Fibroblast of skin of abdomen (primary cell): Measurements from ENCODE around the gene C3. TPM values are rescaled to one million over a fixed set of nuclear protein-coding genes. Genes with fewer than 3 reads are reported as not detected.
"Not testable (repeated sequence)": the region's sequence is repeated elsewhere in the genome, so short reads cannot be mapped to it uniquely, and the experiment has no call there.

Source experiments
- DNase-seq: peaks from one replicate; pipeline ENCODE4 v3.0.0-alpha.2; 2013
- polyA plus RNA-seq, 2 experiments: library from polyadenylated mRNA; unstranded; fragments of 120-200 nt; gene quantifications; one replicate each; pipeline ENCODE4 v1.2.1, GENCODE V29; 2013; ENCODE audit not compliant: insufficient read length in 2 of 2

C3 gene
- polyA plus RNA-seq (2013, experiment 1 of 2; ENCODE audit: insufficient read length): 18.7 TPM
- 16.3 TPM for polyA plus RNA-seq (2013, experiment 2 of 2; ENCODE audit: insufficient read length)

DNA sequence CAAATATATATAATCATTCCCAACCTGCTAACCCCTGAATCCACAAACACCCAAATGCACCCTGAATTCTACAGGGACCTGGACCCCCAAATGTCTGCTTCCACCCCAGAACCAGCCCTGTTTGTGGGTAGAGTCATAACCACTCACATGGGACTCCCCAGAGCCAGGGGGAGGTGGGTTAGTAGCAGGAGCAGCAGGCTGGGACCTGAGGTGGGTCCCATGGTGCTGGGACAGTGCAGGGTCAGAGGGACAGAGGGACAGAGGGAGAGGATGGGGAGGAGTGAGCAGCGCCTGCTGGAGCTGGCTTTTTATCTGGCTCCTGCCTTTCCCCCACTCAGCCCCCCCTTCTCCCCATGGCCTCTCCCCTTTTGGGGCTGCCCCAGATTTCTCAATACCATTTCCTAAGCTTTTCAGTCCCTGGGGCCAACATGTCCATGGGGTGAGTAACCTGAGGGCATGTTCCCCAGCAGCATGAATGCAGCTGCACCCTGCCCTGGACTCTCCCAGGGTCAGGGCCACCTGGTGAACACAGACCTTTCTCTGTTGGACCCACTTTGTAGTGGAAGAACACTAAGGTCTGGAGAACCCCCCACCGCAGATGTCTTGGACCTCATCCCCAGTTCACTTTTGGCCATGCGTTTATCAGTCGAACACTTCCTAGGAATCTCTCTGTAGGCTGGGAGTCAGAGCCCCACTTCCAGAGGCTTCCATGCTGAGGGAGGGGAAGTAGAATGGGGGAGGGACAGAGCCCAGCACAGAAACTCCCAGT lies at the start of gene C3:
Gene C3 (minus strand): TSS at position 282 of the 769 bp plus-strand sequence. CDS start 61 bp downstream, at position 221.
- DNase-seq: peak; percentile 53

DNA sequence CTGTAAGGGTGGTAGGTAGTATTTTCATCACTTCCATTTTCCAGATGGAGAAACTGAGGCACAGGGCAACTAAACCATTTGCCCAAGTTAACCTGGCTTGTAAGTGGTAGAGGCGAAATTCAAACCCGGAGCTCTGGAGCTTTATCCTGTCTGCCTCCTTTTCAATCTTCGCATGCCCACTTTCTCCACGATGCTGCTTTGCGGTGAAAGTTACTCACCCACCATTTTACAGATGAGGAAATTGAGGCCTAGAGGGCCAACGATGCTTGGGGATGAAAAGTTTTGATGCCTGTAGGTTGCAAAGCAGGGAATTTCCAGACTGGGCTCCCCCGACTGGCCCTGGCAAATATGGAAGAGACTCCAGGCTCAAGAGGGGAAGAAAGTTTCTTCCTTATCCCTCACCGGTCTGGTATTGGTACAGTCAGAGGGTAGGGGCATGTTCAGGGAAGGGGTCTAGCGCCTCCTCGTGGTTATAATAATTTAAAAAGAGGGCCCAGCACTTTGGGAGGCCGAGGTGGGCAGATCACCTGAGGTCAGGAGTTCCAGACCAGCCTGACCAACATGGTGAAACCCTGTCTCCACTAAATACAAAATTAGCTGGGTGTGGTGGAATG lies 48.7 kb upstream of the C3 start:
- DNase-seq: peak; percentile 6

DNA sequence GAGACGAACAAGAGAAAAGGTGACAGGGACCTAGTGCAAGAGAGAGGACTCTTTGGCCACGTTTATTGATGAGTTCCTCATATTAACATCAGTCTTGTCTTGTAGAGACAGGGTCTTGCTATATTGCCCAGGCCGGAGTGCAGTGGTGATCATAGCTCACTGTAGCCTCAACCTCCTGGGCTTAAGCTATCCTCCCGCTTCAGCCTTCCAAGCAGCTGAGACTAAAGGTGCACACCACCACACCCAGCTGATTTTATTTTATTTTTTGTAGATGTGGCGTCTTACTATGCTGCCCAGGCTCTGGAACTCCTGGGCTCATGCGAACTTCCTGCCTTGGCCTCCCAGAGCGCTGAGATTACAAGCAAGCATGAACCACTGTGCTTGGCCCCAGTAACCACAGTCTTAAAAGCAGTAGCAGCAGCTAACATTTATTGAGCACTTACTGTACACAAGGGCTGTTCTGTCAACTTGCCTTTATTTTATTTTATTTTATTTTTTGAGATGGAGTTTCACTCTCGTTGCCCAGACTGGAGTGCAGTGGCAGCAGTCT lies 47.9 kb upstream of the C3 start:
- no peak for DNase-seq

DNA sequence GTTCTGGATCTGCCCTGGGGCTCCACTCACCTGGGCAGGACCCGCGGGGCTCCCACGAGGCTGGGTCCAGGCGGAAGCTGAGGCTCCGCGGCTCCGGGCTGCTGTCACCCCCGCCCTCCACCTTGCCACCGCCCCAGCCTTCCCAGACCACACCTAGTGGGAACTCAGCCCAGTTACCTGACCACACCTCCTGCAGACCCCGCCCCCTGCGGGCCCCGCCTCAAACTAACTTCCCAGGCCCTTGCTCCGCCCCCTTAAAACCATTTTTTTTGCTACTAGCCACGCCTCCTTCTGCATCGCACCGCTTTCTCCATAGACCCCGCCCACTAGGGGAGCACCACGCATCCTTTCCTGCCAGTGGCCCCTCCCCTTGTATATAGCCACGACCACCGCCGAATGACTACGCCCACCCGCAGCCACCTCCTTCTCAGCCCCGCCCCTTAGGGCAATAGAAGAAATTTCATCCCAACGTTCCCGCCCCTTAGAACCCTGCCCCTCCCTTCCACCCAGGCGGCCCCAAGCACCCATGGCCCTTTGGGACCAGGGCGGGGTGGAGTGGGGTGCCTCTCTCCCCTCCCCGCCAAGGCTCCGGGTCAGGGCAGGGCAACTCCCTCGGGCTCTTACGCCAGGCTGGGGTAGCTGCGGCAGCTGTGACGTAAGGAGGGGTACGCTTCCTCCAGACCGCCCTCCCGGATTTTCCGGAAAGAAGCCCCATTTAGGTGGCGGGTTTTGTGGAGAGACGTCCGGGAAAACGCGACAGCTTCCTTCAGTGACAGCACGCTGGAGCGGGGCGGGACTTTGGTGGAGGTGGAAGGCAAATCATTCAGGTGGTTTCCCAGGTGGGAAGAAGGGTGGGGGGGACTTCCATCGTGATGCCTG lies 47.1 kb upstream of the C3 start, which contains the start of gene SH2D3A:
Gene SH2D3A (minus strand): TSS at position 79 of the 879 bp plus-strand sequence. CDS start 3,687 bp downstream, outside the sequence.
- peak; percentile 12 for DNase-seq

DNA sequence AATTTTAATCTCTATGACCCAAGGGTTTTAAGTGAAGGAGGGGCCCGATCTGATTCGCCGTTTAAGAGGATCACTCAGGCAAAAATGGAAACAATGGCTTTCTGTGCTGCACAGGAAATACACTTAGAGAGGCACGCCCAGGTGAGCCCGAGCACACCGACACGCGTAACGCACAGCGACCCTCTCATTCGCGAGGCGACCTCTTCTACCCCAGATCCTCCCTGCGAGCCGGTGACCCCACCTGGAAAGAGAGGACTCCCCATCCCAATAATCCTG lies 46.6 kb upstream of the C3 start:
- DNase-seq: no peak

DNA sequence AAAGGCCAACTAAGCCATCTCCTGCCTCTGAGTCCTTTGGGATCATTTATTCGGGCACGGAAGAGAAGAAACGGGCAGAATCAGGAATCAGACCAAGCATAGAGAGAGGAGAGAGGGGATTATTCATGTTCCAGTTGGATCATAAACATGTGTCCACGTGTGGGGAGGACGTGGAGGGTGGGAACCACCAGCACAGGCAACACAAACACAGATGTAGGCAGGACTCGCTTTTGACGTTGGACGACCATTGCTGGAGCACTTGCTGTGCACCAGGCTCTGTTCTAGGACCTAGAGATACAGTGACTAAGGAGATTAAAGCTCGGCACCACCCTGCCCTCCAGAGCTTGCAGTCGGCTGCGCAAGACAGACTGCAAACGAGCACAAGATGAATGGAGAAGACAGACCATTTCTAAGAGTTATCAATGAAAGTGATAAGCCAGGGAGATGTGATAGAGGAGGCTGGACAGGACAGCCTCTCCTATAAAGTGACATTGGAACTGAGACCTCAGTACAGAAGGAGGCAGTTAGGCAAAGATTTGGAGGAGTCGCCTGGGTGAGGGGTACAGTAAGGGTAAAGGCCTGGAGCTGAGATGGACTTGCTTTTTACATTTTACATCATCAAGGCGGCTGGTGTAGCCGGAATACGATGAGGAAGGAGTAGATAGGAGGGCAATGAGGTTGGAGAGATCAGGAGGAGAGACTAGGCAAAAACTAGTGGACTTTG lies 46.1 kb upstream of the C3 start:
- DNase-seq: no peak

DNA sequence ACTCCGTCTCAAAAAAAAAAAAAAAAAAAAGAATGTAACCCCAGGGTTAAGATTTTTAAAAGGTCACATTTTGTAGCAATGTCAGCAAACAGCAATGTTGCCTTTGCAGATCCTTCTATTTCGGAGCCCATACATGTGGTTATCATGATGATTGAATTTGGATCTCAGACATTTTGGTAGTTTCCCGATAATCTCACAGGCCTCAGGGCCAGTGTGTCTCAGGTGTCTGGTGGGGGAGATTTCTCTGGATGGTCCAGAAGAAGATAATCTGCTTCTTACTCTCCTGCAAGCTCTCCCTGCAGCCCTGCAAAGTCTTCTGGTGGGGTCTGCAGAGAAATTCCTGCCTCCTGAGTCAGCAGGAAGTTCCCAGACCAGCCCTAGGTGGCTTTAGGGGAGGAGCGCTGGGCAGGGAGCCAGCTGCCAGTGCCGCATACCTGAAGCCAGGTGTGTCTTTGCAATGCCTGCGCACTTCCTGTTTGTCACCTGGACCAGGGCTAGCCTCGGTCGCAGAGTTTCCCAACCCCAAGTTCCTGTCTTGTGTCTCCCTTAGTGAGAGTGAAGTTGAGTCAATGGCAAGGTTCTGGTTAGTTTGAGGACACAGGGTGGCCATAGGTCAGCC lies 45.4 kb upstream of the C3 start:
- DNase-seq: no peak

DNA sequence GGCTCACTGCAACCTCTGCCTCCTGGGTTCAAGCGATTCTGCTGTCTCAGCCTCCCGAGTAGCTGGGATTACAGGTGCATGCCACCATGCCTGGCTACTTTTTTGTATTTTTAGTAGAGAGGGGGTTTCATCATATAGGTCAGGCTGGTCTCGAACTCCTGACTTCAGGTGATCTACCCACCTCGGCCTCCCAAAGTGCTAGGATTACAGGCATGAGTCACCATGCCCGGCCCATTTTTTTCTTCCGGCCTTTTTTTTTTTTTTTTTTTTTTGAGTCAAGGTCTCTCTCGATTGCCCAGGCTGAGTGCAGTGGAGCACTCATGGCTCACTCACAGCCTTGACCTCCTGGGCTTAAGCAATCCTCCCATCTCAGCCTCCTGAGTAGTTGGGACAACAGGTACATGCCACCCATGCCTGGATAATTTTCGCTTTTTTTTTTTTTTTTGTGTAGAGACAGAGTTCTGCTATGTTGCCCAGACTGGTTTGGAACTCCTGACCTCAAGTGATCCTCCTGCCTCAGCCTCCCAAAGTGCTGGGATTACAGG lies 41.9 kb upstream of the C3 start:
- DNase-seq: not testable (repeated sequence)

DNA sequence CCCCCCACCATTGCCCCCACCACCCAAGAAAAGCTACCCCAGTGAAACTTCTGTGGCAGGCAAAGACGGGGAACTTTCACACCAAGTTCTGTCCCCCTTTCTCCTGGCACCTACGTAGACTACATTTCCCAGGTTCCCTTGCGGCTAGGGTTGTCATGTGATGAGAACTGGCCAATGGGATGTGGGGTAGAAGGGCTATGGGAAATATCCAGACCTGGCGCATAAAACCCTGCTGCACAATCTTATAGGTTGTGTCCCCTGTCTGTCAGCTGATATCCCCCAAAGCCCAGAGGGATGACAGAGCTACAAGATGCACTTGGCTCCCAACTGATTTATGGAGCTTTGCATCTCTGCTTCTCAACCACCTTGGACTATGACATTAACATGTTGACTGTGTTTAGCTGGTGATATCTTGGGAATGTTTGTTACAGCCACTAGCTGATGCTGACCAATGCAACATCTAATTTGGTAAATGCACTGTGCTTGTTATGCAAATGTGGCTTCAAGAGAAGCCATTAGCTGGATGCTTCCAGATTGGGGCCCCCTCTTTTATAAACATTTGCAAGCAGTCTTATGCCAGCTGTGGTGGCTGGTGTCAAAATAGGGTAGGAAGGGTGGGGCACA lies 40.7 kb upstream of the C3 start:
- no peak for DNase-seq

DNA sequence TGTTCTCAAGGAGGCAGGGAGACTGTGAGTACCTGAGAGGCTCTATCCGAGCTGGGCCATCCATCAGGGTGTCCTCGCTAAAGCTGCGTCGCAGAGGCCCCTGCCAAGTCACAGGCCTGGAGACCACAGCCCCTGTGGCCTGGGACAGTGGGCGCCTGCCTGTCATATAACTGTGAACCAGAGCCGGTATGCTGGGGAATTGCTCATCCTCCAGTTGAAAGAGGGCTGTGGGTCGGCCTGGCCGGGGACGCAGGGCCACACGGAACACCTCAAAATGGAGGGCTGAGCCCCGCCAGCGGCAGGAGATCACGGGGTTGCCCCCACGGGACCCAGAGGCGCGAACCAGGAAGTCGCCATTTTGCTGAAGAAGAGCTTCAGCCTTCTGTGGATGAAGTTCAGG lies 40.2 kb upstream of the C3 start:
- no peak for DNase-seq

DNA sequence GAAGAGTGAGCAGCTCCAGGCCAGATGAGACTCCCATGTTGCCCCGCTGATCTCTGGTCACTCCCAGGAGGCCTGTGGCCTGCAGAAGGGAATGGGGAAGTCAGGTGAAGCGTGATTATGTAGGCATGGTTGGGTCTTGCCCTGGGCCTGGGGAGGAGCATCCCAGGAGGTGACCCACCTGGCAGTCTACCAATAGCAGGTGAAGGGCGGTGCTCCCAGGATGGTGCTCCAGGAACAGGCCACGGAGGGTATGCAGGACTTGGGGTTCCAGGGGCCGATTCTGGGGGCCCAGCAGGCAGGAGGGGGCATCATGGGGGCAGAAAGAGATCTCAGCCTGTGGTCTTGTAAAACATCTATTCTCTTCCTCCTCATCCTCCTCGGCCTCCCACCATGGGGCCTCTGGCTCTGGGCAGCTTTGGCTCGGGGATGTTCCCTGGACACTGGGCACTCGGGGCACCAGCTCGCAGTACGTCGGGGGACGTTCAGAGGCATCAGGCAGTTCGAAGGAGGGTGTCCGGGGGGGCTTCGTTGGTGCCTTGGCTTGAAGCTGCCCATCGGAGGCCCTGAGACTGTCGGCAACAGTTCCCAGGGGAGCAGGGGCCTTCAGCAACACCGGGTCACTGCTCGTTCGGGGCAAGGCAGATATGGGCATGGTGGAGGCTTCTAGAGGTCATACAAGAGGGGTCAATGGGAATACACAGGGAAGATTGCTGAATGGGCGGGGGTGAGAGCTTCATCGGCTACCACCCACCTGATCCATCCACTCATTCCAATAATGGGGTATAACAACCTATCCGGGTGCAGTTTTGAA lies 34.4 kb upstream of the C3 start:
- no peak for DNase-seq

DNA sequence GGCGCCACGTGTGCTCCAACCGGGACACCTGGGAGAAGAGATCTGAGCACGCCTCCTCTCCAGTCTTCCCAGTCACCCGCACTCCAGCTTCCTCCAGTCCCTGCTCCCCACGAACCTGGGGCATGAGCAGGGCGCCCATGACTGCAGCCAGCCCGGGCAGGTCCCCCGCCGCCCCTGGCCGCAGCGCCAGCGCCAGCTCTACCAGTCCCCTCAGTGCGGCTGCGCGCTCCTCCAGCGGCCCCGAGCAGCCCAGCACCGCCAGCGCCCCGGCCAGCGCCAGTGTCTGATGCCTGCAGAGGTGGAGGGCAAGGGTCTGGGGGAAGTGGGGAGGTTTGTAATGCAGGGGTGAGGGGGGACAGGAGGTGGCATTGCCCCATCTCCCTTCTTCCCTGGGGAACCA lies 33.7 kb upstream of the C3 start:
- DNase-seq: no peak

DNA sequence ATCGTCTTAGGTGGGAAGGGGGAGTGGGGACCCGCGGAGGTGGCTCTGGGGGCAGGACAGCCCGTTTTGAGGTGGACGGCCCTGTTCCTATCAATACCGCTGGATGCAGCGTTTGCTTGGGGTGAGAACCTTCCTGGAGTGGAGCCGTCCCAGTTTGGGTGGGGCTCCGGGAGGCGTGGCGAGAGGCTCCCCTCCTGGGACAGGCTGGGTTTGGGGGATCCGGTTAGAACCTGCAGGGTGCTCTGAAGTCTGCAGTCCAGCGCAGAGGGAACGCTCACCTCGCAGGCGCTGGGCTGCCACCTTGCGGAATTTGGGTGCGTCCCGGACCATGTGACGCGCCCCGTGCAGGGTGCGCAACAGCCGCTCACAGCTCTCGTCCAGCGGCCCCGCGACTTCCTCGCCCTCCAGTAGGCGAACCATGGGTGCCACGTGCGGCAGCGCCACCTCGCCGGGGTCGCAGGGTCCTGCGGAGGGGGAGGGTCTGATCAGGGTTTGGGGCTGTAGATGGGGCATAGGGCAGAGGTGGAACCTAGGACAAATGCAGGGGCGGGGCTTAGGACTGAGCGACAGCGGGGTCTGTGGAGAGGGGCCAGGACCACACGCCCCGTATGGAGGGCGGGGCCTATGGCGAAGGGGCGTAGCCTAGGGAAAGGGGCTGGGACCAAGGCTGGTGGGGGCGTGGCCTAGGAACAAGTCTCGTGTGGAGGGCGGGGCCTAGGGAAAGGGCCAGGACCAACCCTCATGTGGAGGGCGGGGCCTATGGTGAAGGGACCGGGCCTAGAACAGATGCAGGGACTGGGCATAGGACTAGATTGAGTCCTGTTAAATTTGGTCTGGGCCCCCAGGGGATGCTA lies 33.0 kb upstream of the C3 start:
- peak; percentile 47 for DNase-seq

DNA sequence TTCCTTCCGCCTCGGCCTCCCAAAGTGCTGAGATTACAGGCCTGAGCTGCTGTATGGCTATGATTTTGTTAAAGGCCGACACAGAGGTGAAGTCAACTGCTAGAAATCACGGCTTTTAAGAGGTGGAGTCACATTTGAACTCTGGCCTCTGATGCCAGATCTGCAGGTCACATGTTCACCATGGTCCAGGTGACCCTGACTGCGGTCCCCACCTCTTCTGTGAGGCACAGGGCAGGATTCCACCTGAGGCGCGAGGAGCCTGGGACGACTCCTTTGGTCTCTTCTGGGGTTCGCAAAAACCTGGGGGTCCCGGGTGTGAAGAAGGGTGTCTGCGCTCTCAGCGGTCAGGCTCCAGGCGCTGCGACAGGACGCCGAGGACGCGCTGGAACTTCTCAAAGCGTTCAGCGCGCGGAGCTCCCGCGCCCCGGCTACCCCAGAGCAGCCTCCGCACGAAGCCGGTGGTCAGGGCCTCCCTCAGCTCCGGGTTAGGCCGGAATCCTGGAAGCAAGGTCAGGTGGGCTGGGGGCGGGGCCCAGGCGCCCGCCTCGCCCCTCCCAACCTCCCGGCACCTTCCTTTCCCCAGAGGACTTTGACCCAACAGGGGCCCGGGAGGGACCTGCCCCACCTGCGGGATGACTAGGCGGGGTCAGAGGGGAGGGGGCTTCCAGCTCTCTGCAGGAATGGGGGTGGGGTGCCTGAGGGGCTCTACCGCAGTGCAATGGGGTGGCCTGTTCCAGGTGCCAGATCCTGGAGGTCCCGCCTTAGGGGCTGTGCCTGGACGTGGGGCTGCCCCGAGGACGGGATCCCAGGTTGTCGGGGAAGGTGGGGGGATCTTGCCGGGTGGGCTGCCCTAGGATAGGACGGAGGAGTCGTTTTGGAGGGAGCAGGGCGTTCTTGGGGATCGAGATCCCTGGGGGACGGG lies 32.1 kb upstream of the C3 start:
- no peak for DNase-seq

DNA sequence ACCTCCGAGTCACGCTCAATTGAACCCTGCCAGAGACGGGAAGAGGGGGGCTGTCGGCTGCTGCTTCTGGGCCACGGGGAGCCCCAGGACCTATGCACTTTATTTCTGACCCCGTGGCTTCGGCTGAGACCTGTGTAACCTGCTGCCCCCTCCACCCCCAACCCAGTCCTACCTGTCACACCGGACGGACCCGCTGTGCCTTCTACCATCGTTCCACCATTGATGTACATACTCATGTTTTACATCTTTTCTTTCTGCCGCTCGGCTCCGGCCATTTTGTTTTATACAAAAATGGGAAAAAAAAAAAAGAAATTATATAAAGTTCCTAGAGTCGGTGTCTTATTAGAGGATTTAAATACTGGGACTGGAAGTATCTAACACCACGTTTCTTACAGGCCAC lies 30.7 kb upstream of the C3 start:
- no peak for DNase-seq

DNA sequence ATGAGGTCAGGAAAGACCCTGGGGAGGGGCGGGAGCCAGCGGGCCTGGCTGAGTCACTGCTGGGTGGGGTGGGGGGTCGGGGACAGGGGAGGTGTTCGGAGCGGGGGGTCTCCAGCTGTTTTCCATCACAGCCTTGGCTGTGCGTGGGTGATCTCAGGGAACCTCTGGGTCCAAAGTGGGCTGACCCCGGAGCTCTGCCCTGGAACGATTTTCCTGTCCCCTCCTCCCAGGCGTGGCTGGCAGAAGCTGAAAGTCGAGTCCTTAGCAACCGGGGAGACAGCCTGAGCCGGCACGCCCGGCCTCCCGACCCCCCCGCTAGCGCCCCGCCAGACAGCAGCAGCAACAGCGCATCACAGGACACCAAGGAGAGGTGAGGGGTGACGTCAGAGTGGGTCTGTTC lies 29.6 kb upstream of the C3 start:
- no peak for DNase-seq

DNA sequence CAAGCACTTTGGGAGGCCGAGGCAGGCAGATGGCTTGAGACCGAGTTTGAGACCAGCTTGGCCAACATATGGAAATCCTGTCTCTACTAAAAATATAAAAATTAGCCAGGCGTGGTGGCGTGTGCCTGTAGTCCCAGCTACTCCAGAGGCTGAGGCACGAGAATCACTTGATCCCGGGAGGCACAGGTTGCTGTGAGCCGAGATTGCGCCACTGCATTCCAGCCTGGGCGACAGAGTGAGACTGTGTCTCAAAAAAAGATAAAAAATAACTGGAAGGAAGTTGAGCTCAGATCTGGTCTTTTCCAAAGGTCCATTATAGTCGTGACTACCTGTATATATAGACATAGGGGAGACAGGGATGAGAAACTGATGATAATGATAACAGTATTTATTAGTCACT lies 28.1 kb upstream of the C3 start:
- not testable (repeated sequence) for DNase-seq

DNA sequence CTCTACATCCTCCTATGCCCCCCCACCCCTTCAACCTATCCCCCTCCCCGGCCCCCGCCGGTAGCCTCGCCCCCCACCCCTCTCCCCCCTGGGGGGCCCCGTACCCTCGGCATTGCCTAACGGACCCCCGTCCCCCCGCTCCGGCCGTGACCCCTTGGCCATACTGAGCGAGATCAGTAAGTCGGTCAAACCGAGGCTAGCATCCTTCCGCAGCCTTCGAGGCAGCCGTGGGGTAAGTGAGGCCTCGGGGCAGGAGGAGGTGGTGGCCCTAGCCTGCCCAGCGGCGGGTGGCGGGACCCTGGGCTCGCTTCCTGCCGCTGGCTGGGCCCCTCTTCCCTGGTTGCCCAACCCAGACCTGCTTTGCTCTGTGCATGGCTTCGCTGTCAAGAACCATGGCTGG lies 25.5 kb upstream of the C3 start:
- no peak for DNase-seq
